SU-DHL-6 (cell line): ENCODE results near the gene STK35.

Source experiments
- EZH2phosphoT487 ChIP-seq: fragments of 200-600 bp; sonication (generic), shearing (Covaris generic); conservative IDR thresholded peaks from 2 replicates; pipeline ENCODE4 v1.6.1; 2018; ENCODE audit warnings: mild to moderate bottlenecking, antibody characterized with exemption, low read length, moderate library complexity, mixed read lengths
- TF ChIP-seq, protein P1 (sequence below): fragments of 200-600 bp; sonication (generic); IDR thresholded peaks from one replicate; pipeline ENCODE4 v1.5.1; 2017; ENCODE audit warnings: antibody characterized with exemption, mild to moderate bottlenecking, low read length, moderate library complexity; ENCODE audit not compliant: insufficient read depth, poor library complexity, severe bottlenecking

DNA sequence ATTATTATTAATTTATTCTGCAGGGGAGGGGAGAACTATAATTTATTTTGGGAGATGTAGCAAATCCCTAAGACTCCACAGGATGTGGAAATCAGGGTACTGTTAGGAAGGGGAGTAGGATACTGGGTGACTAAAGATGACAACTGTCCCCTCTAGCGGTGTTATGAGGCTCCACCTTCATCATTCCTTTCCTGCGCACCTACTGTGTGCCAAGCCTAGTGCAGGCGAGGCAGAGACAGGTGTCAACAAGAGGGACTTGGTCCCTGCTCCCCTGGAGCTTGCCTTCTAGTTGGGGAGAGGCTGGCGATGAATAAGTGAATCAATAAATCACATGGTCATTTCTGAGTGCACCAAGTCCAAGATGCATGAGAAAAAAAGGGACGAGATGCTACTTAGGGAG is 65.5 kb downstream of the STK35 start:
- TF ChIP-seq, protein P1, sequence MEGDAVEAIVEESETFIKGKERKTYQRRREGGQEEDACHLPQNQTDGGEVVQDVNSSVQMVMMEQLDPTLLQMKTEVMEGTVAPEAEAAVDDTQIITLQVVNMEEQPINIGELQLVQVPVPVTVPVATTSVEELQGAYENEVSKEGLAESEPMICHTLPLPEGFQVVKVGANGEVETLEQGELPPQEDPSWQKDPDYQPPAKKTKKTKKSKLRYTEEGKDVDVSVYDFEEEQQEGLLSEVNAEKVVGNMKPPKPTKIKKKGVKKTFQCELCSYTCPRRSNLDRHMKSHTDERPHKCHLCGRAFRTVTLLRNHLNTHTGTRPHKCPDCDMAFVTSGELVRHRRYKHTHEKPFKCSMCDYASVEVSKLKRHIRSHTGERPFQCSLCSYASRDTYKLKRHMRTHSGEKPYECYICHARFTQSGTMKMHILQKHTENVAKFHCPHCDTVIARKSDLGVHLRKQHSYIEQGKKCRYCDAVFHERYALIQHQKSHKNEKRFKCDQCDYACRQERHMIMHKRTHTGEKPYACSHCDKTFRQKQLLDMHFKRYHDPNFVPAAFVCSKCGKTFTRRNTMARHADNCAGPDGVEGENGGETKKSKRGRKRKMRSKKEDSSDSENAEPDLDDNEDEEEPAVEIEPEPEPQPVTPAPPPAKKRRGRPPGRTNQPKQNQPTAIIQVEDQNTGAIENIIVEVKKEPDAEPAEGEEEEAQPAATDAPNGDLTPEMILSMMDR = no peak
- TF ChIP-seq EZH2phosphoT487 = no peak
